Rectal smooth muscle tissue (tissue), 1 donor: ENCODE data around the gene C16orf46.
A peak's percentile ranks its signal among the peaks of the same experiment; 100 is the strongest.

Experiments used
- H3K27ac ChIP-seq: one replicate; pipeline ENCODE4 v1.7.0; 2013; ENCODE audit warnings: low read depth, low read length, inconsistent platforms
- H3K27me3 ChIP-seq: one replicate; pipeline ENCODE4 v1.7.0; 2013; ENCODE audit warnings: low read length; ENCODE audit not compliant: control insufficient read depth, insufficient read depth
- H3K36me3 ChIP-seq: one replicate; pipeline ENCODE4 v1.7.0; 2013; ENCODE audit warnings: low read length; ENCODE audit not compliant: control insufficient read depth, insufficient read depth
- H3K4me1 ChIP-seq: one replicate; pipeline ENCODE4 v1.7.0; 2013; ENCODE audit warnings: low read length; ENCODE audit not compliant: control insufficient read depth, insufficient read depth
- H3K4me3 ChIP-seq: one replicate; pipeline ENCODE4 v1.7.0; 2013; ENCODE audit warnings: low read length
- H3K9ac ChIP-seq: one replicate; pipeline ENCODE4 v1.7.0; 2013; ENCODE audit warnings: low read length

Gene C16orf46

GRCh38 chr16:81099958-81100357 lies 22.9 kb upstream of the C16orf46 start:
- H3K27ac ChIP-seq = no peak overlapping the region
- H3K4me1 ChIP-seq = no peaks in the 10 kb centered on the region
- no peaks in the 10 kb centered on the region for H3K27me3 ChIP-seq
- H3K9ac ChIP-seq = no peak overlapping the region
- no peak overlapping the region for H3K4me3 ChIP-seq
- no peaks in the 10 kb centered on the region for H3K36me3 ChIP-seq

- Histone ChIP-seq H3K4me1 (no peaks in the 10 kb centered on the region), H3K27ac (no peak overlapping the region), H3K4me3 (peak overlapping the region; percentile 58), H3K9ac (no peak overlapping the region), H3K27me3 (no peaks in the 10 kb centered on the region), H3K36me3 (no peaks in the 10 kb centered on the region)
Measured at GRCh38 chr16:81097230-81097629, 20.2 kb upstream of the C16orf46 start.

GRCh38 chr16:81096715-81097208 lies 19.7 kb upstream of the C16orf46 start:
- peak overlapping the region; percentile 33 for H3K27ac ChIP-seq
- no peak overlapping the region for H3K9ac ChIP-seq
- H3K36me3 ChIP-seq = no peaks in the 10 kb centered on the region
- H3K4me3 ChIP-seq = peak overlapping the region; percentile 58
- no peaks in the 10 kb centered on the region for H3K4me1 ChIP-seq
- H3K27me3 ChIP-seq = no peaks in the 10 kb centered on the region

- Histone ChIP-seq H3K36me3 (no peaks in the 10 kb centered on the region), H3K4me1 (no peaks in the 10 kb centered on the region), H3K27me3 (no peaks in the 10 kb centered on the region), H3K27ac (peak within 1 kb of the TSS; percentile 73), H3K4me3 (peak within 1 kb of the TSS; percentile 87), H3K9ac (peak within 1 kb of the TSS; percentile 49)
Measured at GRCh38 chr16:81095953-81096714, 19.1 kb upstream of the C16orf46 start, which contains the start of gene GCSH. Gene GCSH (minus strand): TSS chr16:81096395. CDS start chr16:81096278, 117 bp downstream.

GRCh38 chr16:81095653-81095952 lies 18.6 kb upstream of the C16orf46 start:
- Histone ChIP-seq H3K4me3 (peak overlapping the region; percentile 87), H3K27me3 (no peaks in the 10 kb centered on the region), H3K36me3 (no peaks in the 10 kb centered on the region), H3K27ac (peak overlapping the region; percentile 73), H3K9ac (peak overlapping the region; percentile 49), H3K4me1 (no peaks in the 10 kb centered on the region)

GRCh38 chr16:81094771-81095251 lies 17.8 kb upstream of the C16orf46 start:
- Histone ChIP-seq H3K9ac (no peak overlapping the region), H3K4me1 (no peaks in the 10 kb centered on the region), H3K36me3 (no peaks in the 10 kb centered on the region), H3K4me3 (peak overlapping the region; percentile 9), H3K27me3 (no peaks in the 10 kb centered on the region), H3K27ac (no peak overlapping the region)

- Histone ChIP-seq H3K9ac (no peak overlapping the region), H3K27me3 (no peaks in the 10 kb centered on the region), H3K4me1 (no peaks in the 10 kb centered on the region), H3K36me3 (no peaks in the 10 kb centered on the region), H3K27ac (no peak overlapping the region), H3K4me3 (no peak overlapping the region)
Measured at GRCh38 chr16:81088836-81089235, 11.8 kb upstream of the C16orf46 start.

GRCh38 chr16:81081014-81081413 lies 4.0 kb upstream of the C16orf46 start:
- Histone ChIP-seq H3K27ac (no peak overlapping the region), H3K4me3 (no peak overlapping the region), H3K36me3 (no peaks in the 10 kb centered on the region), H3K27me3 (no peaks in the 10 kb centered on the region), H3K4me1 (no peaks in the 10 kb centered on the region), H3K9ac (no peak overlapping the region)

- no peaks in the 10 kb centered on the region for H3K27me3 ChIP-seq
- H3K27ac ChIP-seq = no peak overlapping the region
- no peak overlapping the region for H3K4me3 ChIP-seq
- H3K4me1 ChIP-seq = no peaks in the 10 kb centered on the region
- H3K9ac ChIP-seq = no peak overlapping the region
- H3K36me3 ChIP-seq = no peaks in the 10 kb centered on the region
Measured at GRCh38 chr16:81080233-81080632, 3.2 kb upstream of the C16orf46 start.

- Histone ChIP-seq H3K27ac (peak overlapping the region; percentile 97), H3K4me1 (no peaks in the 10 kb centered on the region), H3K36me3 (no peaks in the 10 kb centered on the region), H3K4me3 (peak overlapping the region; percentile 94), H3K9ac (peak overlapping the region; percentile 72), H3K27me3 (no peaks in the 10 kb centered on the region)
Measured at GRCh38 chr16:81076566-81077075, 417 bp downstream of the C16orf46 start.

- H3K4me1 ChIP-seq = no peaks in the 10 kb centered on the region
- H3K4me3 ChIP-seq = no peak overlapping the region
- H3K9ac ChIP-seq = no peak overlapping the region
- no peaks in the 10 kb centered on the region for H3K27me3 ChIP-seq
- no peaks in the 10 kb centered on the region for H3K36me3 ChIP-seq
- H3K27ac ChIP-seq = no peak overlapping the region
Measured at GRCh38 chr16:81073560-81074330, 3.3 kb downstream of the C16orf46 start.

- H3K36me3 ChIP-seq = no peaks in the 10 kb centered on the region
- no peaks in the 10 kb centered on the region for H3K27me3 ChIP-seq
- no peak overlapping the region for H3K9ac ChIP-seq
- no peak overlapping the region for H3K27ac ChIP-seq
- no peak overlapping the region for H3K4me3 ChIP-seq
- H3K4me1 ChIP-seq = no peaks in the 10 kb centered on the region
Measured at GRCh38 chr16:81071805-81072204, 5.2 kb downstream of the C16orf46 start.
